ENCODE measurements around the gene SH2B3. TPM values are rescaled to one million over a fixed set of nuclear protein-coding genes. Genes with fewer than 3 reads are reported as not detected.

SH2B3 gene
- total RNA-seq, 1 donor from 2014 or later, result 36.4 TPM

DNA sequence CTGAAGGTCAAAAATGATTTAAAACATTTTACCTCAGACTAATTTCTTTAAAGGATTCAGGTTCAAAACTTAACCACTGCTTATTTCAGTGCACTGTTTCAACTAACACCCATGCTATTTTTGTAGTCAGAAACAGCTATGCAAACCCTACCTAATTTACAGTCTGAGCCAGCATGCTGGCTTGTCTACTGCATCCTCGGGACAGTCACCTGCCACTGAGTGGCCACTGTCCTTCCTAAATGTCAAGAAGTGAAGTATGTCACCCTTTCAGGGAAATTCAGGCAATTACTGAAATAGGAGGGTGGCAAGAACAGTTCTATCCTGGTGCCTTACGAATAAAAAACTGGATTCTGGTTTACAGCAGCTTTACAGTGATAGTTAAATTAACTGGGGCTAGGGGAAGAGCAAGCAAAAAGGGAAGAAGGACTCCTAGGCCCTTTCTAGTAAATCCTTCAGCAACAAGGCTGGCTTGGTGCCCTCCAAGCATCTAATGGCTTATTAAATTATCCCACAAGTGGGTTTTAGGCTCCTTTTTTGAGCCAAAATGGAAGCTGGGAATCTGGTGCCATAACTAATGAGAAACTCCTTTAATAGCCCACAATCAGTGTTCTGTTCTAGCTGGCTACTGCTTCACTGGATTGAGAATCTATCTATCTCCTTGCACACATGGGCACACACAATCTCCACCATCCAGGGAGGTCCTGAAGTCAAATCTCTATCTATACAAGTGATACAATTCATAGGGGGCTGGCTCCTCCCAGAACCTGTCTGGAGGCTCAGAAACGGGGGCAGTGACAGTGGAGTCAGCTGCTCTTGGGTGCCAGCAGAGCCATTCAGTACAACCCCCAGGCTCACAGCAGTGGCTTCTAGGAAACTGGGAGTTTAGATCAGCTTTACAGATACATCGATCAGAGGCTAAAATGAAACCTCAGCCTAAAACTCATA is 43.4 kb downstream of the SH2B3 start:
- Mint-ChIP-seq H3K9me3 (ENCODE audit: unreplicated experiment) (no peaks in the 10 kb centered on the region), H3K27ac (ENCODE audit: unreplicated experiment) (peak overlapping the region; percentile 40), H3K36me3 (ENCODE audit: unreplicated experiment) (peaks cover 40% of the 10 kb centered on the region)

DNA sequence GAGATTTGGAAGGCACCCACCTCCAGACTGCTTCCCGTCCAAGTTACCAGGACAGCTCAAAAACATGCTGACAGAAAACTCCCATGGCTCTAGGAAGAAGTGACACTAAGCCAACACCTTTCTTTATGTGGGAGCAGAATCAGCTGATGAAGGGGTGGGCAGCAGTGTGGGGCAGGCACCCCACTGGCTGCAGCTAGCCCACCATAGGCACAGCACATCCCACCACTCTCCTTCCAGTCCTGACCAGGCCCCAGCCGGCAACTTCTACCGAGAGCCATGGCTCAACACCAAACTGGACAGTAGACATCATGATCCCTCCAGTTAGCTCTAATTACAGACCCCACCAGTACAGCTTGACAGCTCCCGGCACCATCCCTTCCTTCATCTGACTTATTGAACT is 45.0 kb downstream of the SH2B3 start:
- H3K27me3 Mint-ChIP-seq (ENCODE audit: unreplicated experiment), result no peaks in the 10 kb centered on the region
- DNase-seq (ENCODE audit: extremely low spot score, unreplicated experiment), result peak; percentile 57
- no peak overlapping the region for H3K4me3 Mint-ChIP-seq (ENCODE audit: unreplicated experiment)
- peaks cover 32% of the 10 kb centered on the region for H3K4me1 Mint-ChIP-seq (ENCODE audit: unreplicated experiment)
- peaks cover 50% of the 10 kb centered on the region for H3K36me3 Mint-ChIP-seq (ENCODE audit: unreplicated experiment)
- TF ChIP-seq CTCF (IDR thresholded peaks at IDR 0.05), result no peak
- peak overlapping the region; percentile 67 for H3K27ac Mint-ChIP-seq (ENCODE audit: unreplicated experiment)
- no peaks in the 10 kb centered on the region for H3K9me3 Mint-ChIP-seq (ENCODE audit: unreplicated experiment)

More for the DNA sequence above, 43.4 kb downstream of the SH2B3 start:
- Mint-ChIP-seq H3K27me3 (ENCODE audit: unreplicated experiment) (no peaks in the 10 kb centered on the region), H3K4me3 (ENCODE audit: unreplicated experiment) (no peak overlapping the region), H3K4me1 (ENCODE audit: unreplicated experiment) (peaks cover 23% of the 10 kb centered on the region)
- DNase-seq (ENCODE audit: extremely low spot score, unreplicated experiment), result peak; percentile 53
- no peak for TF ChIP-seq CTCF (IDR thresholded peaks at IDR 0.05)

DNA sequence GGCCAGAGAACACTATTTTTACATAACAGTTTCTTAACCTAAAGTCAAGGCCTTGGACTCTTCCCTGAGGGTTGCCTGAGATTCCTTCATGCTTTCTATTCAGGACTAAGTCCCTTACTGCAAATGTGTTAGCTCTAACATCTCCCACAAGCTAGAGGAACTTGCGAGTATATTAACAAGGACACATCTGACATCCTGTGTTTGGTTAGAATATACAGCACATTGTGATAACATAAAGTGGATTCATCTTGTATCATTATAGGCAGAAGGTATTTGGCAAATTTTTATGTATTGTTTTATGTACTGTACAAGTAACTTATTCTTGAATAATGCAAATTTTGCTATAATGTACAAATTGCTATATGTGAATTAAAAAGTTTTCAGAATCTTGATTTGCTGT is 45.5 kb downstream of the SH2B3 start:
- no peak for TF ChIP-seq CTCF (IDR thresholded peaks at IDR 0.05)
- Mint-ChIP-seq H3K4me1 (ENCODE audit: unreplicated experiment) (peaks cover 32% of the 10 kb centered on the region), H3K27ac (ENCODE audit: unreplicated experiment) (peak overlapping the region; percentile 67), H3K4me3 (ENCODE audit: unreplicated experiment) (no peak overlapping the region), H3K27me3 (ENCODE audit: unreplicated experiment) (no peaks in the 10 kb centered on the region), H3K36me3 (ENCODE audit: unreplicated experiment) (peaks cover 56% of the 10 kb centered on the region), H3K9me3 (ENCODE audit: unreplicated experiment) (no peaks in the 10 kb centered on the region)
- DNase-seq (ENCODE audit: extremely low spot score, unreplicated experiment), result no peak

- peak; percentile 21 for DNase-seq (ENCODE audit: extremely low spot score, unreplicated experiment)
- Mint-ChIP-seq H3K27ac (ENCODE audit: unreplicated experiment) (peak overlapping the region; percentile 14), H3K9me3 (ENCODE audit: unreplicated experiment) (no peaks in the 10 kb centered on the region), H3K27me3 (ENCODE audit: unreplicated experiment) (no peaks in the 10 kb centered on the region), H3K36me3 (ENCODE audit: unreplicated experiment) (peaks cover 54% of the 10 kb centered on the region), H3K4me1 (ENCODE audit: unreplicated experiment) (peaks cover 29% of the 10 kb centered on the region), H3K4me3 (ENCODE audit: unreplicated experiment) (no peak overlapping the region)
- peak; percentile 82 for TF ChIP-seq CTCF (IDR thresholded peaks at IDR 0.05)
Measured at GRCh38 chr12:111451649-111452129, 46.0 kb downstream of the SH2B3 start.
